ENCODE results near the gene NEAT1. TPM values are rescaled to one million over a fixed set of nuclear protein-coding genes. Genes with fewer than 3 reads are reported as not detected.

Gene NEAT1
- polyA plus RNA-seq, 1 donor from 2014 or later = 4.2 TPM

DNA sequence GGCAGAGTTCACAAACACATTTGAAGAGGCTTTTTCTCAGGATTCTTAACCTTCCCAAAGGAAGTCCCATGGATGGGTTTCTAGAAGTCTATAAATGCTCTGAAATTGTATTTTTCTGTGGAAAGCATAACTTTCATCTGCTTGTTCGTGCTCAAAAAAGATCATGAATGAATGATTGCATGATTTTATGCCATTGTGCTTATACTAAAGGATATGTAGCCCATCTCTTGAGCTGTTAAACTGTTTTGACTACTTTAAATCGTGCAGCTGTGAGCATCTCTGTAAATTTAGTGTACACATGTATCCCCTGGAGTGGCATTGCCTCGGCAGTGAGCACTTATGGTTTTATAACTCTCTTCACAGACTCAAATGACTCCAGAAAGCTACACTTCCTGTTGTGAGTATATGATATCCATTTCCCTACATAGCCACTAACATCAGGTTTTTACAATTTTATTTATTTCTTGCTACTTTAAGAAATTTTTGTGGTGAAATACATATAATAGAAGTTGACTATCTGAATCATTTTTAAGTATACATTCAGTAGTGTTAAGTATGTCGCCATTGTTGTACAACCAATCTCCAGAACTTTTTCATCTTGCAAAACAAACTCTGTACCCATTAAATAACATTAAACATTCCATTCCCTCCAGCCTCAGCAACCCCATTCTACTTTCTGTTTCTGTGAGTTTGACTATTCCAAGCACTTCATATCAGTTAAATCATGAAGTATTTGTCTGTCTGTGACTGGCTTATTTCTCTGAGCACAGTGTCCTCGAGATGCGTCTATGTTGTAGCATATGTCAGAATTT is 8.0 kb downstream of the NEAT1 start:
- Histone ChIP-seq H2AFZ (ENCODE audit: low read depth, low read length) (no peak overlapping the region), H3F3A (ENCODE audit: insufficient read depth, low read length, poor library complexity, severe bottlenecking) (no peaks in the 10 kb centered on the region), H3K79me2 (replicated peaks; ENCODE audit: insufficient read depth, low read length) (peaks cover 23% of the 10 kb centered on the region), H3K9me2 (ENCODE audit: insufficient read depth, low read length) (no peaks in the 10 kb centered on the region), H3K27me3 (ENCODE audit: insufficient read depth, low read depth, low read length) (no peaks in the 10 kb centered on the region), H3K9ac (ENCODE audit: low read length) (no peak overlapping the region), H3K4me3 (ENCODE audit: low read length) (no peak overlapping the region), H3K27ac (ENCODE audit: low read length) (no peak overlapping the region), H3K4me2 (ENCODE audit: low read length) (no peak overlapping the region), H3K36me3 (ENCODE audit: insufficient read depth, low read length) (no peaks in the 10 kb centered on the region), H4K20me1 (ENCODE audit: insufficient read depth) (no peaks in the 10 kb centered on the region), H3K9me3 (ENCODE audit: low read length) (no peaks in the 10 kb centered on the region)
- TF ChIP-seq, protein P1, sequence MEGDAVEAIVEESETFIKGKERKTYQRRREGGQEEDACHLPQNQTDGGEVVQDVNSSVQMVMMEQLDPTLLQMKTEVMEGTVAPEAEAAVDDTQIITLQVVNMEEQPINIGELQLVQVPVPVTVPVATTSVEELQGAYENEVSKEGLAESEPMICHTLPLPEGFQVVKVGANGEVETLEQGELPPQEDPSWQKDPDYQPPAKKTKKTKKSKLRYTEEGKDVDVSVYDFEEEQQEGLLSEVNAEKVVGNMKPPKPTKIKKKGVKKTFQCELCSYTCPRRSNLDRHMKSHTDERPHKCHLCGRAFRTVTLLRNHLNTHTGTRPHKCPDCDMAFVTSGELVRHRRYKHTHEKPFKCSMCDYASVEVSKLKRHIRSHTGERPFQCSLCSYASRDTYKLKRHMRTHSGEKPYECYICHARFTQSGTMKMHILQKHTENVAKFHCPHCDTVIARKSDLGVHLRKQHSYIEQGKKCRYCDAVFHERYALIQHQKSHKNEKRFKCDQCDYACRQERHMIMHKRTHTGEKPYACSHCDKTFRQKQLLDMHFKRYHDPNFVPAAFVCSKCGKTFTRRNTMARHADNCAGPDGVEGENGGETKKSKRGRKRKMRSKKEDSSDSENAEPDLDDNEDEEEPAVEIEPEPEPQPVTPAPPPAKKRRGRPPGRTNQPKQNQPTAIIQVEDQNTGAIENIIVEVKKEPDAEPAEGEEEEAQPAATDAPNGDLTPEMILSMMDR (IDR thresholded peaks at IDR 0.05; ENCODE audit: poor library complexity, severe bottlenecking) = no peak
- no peak for TF ChIP-seq RAD21 (conservative IDR thresholded peaks at IDR 0.05)
- TF ChIP-seq SMC3 (conservative IDR thresholded peaks at IDR 0.05; ENCODE audit: poor library complexity) = no peak
- TF ChIP-seq POLR2AphosphoS5 (IDR thresholded peaks at IDR 0.05) = no peak
- no peak for TF ChIP-seq EP300 (conservative IDR thresholded peaks at IDR 0.05; ENCODE audit: poor library complexity, severe bottlenecking)
- no peak for TF ChIP-seq TAF1 (IDR thresholded peaks at IDR 0.05; ENCODE audit: low read depth)
- TF ChIP-seq, protein P2, sequence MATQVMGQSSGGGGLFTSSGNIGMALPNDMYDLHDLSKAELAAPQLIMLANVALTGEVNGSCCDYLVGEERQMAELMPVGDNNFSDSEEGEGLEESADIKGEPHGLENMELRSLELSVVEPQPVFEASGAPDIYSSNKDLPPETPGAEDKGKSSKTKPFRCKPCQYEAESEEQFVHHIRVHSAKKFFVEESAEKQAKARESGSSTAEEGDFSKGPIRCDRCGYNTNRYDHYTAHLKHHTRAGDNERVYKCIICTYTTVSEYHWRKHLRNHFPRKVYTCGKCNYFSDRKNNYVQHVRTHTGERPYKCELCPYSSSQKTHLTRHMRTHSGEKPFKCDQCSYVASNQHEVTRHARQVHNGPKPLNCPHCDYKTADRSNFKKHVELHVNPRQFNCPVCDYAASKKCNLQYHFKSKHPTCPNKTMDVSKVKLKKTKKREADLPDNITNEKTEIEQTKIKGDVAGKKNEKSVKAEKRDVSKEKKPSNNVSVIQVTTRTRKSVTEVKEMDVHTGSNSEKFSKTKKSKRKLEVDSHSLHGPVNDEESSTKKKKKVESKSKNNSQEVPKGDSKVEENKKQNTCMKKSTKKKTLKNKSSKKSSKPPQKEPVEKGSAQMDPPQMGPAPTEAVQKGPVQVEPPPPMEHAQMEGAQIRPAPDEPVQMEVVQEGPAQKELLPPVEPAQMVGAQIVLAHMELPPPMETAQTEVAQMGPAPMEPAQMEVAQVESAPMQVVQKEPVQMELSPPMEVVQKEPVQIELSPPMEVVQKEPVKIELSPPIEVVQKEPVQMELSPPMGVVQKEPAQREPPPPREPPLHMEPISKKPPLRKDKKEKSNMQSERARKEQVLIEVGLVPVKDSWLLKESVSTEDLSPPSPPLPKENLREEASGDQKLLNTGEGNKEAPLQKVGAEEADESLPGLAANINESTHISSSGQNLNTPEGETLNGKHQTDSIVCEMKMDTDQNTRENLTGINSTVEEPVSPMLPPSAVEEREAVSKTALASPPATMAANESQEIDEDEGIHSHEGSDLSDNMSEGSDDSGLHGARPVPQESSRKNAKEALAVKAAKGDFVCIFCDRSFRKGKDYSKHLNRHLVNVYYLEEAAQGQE (IDR thresholded peaks at IDR 0.05; ENCODE audit: borderline replicate concordance) = no peak
- TF ChIP-seq EZH2 (IDR thresholded peaks at IDR 0.05; ENCODE audit: borderline replicate concordance, insufficient read depth, low read length, poor library complexity, severe bottlenecking) = no peak
- no peak for TF ChIP-seq MXI1 (conservative IDR thresholded peaks at IDR 0.05; ENCODE audit: poor library complexity, severe bottlenecking)

DNA sequence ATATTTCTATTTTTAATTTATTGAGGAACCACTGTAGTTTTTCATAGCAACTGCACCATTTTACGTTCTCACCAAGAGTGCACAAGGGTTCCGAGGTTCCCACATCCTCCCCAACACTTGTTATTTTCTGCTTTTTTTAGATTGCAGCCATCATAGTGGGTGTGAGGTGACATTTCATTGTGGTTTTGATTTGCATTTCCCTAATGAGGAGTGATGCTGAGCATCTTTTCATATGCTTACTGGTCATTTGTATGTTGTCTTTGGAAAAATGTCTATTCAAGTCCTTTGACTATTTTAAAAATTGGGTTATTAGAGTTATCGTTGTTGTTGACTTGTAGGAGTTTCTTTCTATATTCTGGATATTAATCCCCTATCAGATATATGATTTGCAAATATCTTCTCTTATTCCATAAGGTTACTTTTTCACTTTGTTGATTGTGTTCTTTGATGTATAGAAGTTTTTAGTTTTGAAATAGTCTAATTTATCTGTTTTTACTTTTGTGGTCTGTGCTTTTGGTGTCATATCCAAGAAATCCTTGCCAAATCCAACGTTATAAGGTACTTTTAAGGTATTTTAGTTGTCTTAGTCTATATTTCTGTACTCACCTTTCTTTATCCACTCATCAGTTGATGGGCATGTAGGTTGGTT is 9.0 kb downstream of the NEAT1 start:
- Histone ChIP-seq H4K20me1 (ENCODE audit: insufficient read depth) (no peaks in the 10 kb centered on the region), H3K4me2 (ENCODE audit: low read length) (no peak overlapping the region), H3K9ac (ENCODE audit: low read length) (no peak overlapping the region), H3F3A (ENCODE audit: insufficient read depth, low read length, poor library complexity, severe bottlenecking) (no peaks in the 10 kb centered on the region), H3K36me3 (ENCODE audit: insufficient read depth, low read length) (no peaks in the 10 kb centered on the region), H3K27me3 (ENCODE audit: insufficient read depth, low read depth, low read length) (no peaks in the 10 kb centered on the region), H2AFZ (ENCODE audit: low read depth, low read length) (no peak overlapping the region), H3K79me2 (replicated peaks; ENCODE audit: insufficient read depth, low read length) (peaks cover 13% of the 10 kb centered on the region), H3K9me2 (ENCODE audit: insufficient read depth, low read length) (no peaks in the 10 kb centered on the region), H3K9me3 (ENCODE audit: low read length) (no peaks in the 10 kb centered on the region), H3K27ac (ENCODE audit: low read length) (no peak overlapping the region), H3K4me3 (ENCODE audit: low read length) (no peak overlapping the region)
- TF ChIP-seq EP300 (conservative IDR thresholded peaks at IDR 0.05; ENCODE audit: poor library complexity, severe bottlenecking) (no peak), TAF1 (IDR thresholded peaks at IDR 0.05; ENCODE audit: low read depth) (no peak), EZH2 (IDR thresholded peaks at IDR 0.05; ENCODE audit: borderline replicate concordance, insufficient read depth, low read length, poor library complexity, severe bottlenecking) (no peak), POLR2AphosphoS5 (IDR thresholded peaks at IDR 0.05) (no peak), SMC3 (conservative IDR thresholded peaks at IDR 0.05; ENCODE audit: poor library complexity) (no peak), MXI1 (conservative IDR thresholded peaks at IDR 0.05; ENCODE audit: poor library complexity, severe bottlenecking) (no peak), RAD21 (conservative IDR thresholded peaks at IDR 0.05) (no peak)
- TF ChIP-seq, protein P1 (IDR thresholded peaks at IDR 0.05; ENCODE audit: poor library complexity, severe bottlenecking) = no peak
- TF ChIP-seq, protein P2 (IDR thresholded peaks at IDR 0.05; ENCODE audit: borderline replicate concordance) = no peak

Measured in neural cell (in vitro differentiated cells).